ENCODE data around the gene COPE.

Gene COPE

DNA sequence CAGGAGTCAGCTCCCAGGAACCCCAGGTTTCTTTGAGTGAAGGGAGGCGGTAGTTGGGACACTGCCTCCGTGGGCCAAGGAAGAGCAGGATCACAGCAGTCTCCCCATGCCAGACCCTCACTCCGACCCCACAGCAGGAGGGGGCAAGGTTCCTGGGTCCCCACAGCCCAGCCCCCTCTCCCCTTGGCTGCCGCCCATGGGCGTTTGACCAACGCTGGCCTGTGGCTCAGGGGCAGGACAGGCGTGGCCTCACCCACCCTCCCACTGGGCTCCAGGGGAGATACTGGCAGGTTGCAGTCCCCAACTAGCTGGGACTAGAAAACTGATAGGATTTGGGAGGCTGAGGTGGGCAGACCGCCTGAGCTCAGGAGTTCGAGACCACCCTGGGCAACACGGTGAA, 9.2 kb downstream of the COPE start:
- TF ChIP-seq, protein P1, sequence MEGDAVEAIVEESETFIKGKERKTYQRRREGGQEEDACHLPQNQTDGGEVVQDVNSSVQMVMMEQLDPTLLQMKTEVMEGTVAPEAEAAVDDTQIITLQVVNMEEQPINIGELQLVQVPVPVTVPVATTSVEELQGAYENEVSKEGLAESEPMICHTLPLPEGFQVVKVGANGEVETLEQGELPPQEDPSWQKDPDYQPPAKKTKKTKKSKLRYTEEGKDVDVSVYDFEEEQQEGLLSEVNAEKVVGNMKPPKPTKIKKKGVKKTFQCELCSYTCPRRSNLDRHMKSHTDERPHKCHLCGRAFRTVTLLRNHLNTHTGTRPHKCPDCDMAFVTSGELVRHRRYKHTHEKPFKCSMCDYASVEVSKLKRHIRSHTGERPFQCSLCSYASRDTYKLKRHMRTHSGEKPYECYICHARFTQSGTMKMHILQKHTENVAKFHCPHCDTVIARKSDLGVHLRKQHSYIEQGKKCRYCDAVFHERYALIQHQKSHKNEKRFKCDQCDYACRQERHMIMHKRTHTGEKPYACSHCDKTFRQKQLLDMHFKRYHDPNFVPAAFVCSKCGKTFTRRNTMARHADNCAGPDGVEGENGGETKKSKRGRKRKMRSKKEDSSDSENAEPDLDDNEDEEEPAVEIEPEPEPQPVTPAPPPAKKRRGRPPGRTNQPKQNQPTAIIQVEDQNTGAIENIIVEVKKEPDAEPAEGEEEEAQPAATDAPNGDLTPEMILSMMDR (IDR thresholded peaks at IDR 0.05; ENCODE audit: low read depth, low read length, missing control alignments) = no peak
- Histone ChIP-seq H3K27me3 (replicated peaks) (no peaks in the 10 kb centered on the region), H3K4me3 (ENCODE audit: low read depth, low read length) (no peak overlapping the region), H3K36me3 (replicated peaks) (peaks cover 64% of the 10 kb centered on the region), H3K27ac (no peak overlapping the region)
- in situ Hi-C loops (cut with HindIII; ENCODE audit: low pct_ligation_motif_present, low sequenced_read_pairs) = no loop called here
- DNase-seq = no peak

GRCh38 chr19:18908917-18909619, 10.1 kb downstream of the COPE start:
- DNase-seq = no peak
- in situ Hi-C loops (cut with HindIII; ENCODE audit: low pct_ligation_motif_present, low sequenced_read_pairs) = no loop called here
- H3K27ac ChIP-seq = no peak overlapping the region
- H3K27me3 ChIP-seq (replicated peaks) = no peaks in the 10 kb centered on the region
- TF ChIP-seq, protein P1 (IDR thresholded peaks at IDR 0.05; ENCODE audit: low read depth, low read length, missing control alignments) = no peak
- H3K4me3 ChIP-seq (ENCODE audit: low read depth, low read length) = no peak overlapping the region
- peaks cover 70% of the 10 kb centered on the region for H3K36me3 ChIP-seq (replicated peaks)

DNA sequence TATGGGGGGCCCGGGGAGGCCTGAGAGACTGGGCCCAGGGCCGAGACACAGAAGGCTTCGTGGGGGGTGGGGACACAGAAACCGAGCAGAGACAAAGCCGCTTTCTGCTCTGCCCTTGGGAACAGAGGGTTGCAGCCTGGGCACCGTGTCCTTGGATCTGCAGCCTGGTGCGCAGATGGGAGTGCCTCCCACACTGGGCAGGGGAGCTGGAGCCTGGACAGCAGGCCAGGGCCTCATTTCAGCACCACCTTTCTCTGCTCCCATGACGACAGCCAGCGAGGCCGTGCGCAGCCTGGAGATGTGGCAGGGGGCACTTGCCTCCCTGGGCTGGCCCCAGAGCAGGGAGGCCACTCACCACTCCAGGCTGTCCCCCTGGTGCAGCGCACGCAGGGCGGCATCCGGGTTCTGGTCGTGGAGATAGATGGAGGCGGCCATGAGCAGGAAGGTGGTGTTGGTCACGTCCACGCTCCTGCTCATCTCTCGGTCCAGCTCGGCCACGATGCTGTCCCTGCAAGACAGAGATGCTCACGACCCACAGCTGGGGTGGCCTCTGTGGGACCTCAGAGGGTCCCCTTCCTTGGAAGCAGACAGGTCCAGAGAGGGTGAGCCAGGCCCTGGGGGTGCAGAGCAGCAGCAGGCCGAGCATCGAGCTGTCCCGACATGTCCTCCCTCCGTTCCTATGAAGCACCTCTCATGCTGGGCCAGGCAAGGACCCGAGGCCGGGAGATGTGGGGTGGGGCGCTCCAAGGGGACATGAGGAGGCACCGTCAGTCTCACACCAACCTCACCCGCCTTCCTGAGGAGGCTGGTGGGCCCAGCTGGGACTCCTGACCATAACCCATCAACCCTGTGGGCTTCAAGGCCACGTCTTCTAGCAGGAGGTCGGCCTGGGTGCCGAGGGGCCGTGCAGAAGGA, 12.3 kb downstream of the COPE start:
- TF ChIP-seq, protein P1 (IDR thresholded peaks at IDR 0.05; ENCODE audit: low read depth, low read length, missing control alignments) = no peak
- no peak for DNase-seq
- Histone ChIP-seq H3K4me3 (ENCODE audit: low read depth, low read length) (no peak overlapping the region), H3K36me3 (replicated peaks) (peaks cover 78% of the 10 kb centered on the region), H3K27me3 (replicated peaks) (no peaks in the 10 kb centered on the region), H3K27ac (no peak overlapping the region)
- in situ Hi-C loops (cut with HindIII; ENCODE audit: low pct_ligation_motif_present, low sequenced_read_pairs) = no loop called here

DNA sequence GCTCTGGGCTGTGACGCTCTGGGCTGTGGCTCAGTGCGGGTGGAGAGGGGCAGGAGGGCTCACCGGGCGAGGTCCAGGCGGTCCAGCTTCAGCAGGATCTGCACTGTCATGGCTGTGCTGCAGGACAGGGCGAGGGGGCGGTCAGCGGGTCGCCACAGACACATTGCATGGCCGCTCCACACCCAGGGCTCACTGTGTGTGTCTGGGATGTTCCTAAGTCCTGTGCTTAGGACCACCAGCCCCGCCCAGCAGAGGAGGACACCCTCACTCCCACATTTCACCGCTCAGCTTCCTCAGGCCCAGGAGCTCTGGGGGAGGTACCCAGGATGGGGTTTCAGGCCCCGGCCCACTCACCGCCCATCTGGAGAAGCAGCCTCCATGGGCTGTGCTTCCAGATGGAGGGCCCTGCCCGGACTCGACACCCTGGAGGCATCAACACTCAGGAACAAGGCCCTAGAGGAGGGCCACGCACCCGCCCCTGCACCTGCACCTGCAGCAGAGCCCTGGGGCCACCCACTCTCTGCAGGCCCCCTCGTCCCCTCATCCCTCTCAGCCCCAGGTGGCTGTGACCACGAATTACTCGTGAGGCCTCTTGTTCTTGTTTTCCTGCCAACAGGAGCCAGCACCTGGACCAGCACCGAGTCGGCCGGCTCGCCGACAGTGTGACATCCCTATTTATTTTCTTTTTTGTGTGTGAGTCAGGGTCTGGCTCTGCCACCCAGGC, 13.5 kb downstream of the COPE start:
- no peak for DNase-seq

DNA sequence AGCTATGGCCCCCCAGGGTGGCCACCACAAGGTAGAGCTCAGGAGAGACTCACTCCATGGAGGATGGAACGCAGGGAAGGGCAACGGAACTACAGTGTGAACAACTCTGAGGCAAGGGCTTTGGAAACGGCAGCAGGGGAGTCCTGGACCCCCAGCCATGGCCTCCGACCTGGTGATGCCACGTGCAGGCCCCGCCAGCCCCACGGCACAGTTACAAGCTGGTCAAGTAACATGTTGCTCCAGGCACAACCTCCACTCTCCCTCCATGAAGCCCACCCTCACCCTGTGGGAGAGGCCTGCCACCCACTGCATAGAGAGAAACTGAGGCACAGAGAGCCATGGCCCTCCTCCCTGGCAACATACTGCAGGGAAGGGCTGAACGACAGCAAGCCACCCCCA, 14.1 kb downstream of the COPE start:
- Histone ChIP-seq H3K27ac (no peak overlapping the region), H3K36me3 (replicated peaks) (peaks cover 73% of the 10 kb centered on the region), H3K4me3 (ENCODE audit: low read depth, low read length) (no peak overlapping the region), H3K27me3 (replicated peaks) (no peaks in the 10 kb centered on the region)
- no peak for DNase-seq
- TF ChIP-seq, protein P1 (IDR thresholded peaks at IDR 0.05; ENCODE audit: low read depth, low read length, missing control alignments) = no peak
- in situ Hi-C loops (cut with HindIII; ENCODE audit: low pct_ligation_motif_present, low sequenced_read_pairs) = no loop called here

More for the DNA sequence above, 13.5 kb downstream of the COPE start:
- no peak overlapping the region for H3K27ac ChIP-seq
- TF ChIP-seq, protein P1 (IDR thresholded peaks at IDR 0.05; ENCODE audit: low read depth, low read length, missing control alignments) = no peak
- peaks cover 76% of the 10 kb centered on the region for H3K36me3 ChIP-seq (replicated peaks)
- H3K27me3 ChIP-seq (replicated peaks) = no peaks in the 10 kb centered on the region
- in situ Hi-C loops (cut with HindIII; ENCODE audit: low pct_ligation_motif_present, low sequenced_read_pairs) = no loop called here
- no peak overlapping the region for H3K4me3 ChIP-seq (ENCODE audit: low read depth, low read length)
